Natural killer cell (primary cell): ENCODE data around the gene TMSB10. TPM values are rescaled to one million over a fixed set of nuclear protein-coding genes. Genes with fewer than 3 reads are reported as not detected.
"Not testable (repeated sequence)": the region's sequence is repeated elsewhere in the genome, so short reads cannot be mapped to it uniquely, and the experiment has no call there.

Source experiments
- ATAC-seq, 3 donors: fragments of 150-1000 bp in 2 of 3; fragments of 200-7000 bp in 1 of 3; cut with Tn5 transposase; 1 replicate in 1 of 3; 2 replicates in 2 of 3; pipeline ENCODE4 v1.10.0; 2021; ENCODE audit warnings: mild to moderate bottlenecking in 2 of 3, moderate library complexity in 2 of 3
- DNase-seq, 2 donors: peaks; one replicate each; pipeline versions ENCODE4 v3.0.0 to v3.0.0-alpha.2; 2013 to 2021; ENCODE audit warnings: mixed read lengths in 1 of 2
- H3K27ac ChIP-seq: one replicate; pipeline ENCODE4 v1.5.1; 2013; ENCODE audit warnings: mild to moderate bottlenecking, low read length
- H3K27me3 ChIP-seq: one replicate; pipeline ENCODE4 v1.6.1; 2013; ENCODE audit warnings: low read length; ENCODE audit not compliant: control insufficient read depth, insufficient read depth
- H3K36me3 ChIP-seq: one replicate; pipeline ENCODE4 v1.6.1; 2013; ENCODE audit warnings: low read length; ENCODE audit not compliant: control insufficient read depth, insufficient read depth
- H3K4me1 ChIP-seq: one replicate; pipeline ENCODE4 v1.6.1; 2013; ENCODE audit warnings: low read length; ENCODE audit not compliant: control insufficient read depth, insufficient read depth
- H3K4me3 ChIP-seq: one replicate; pipeline ENCODE4 v1.5.1; 2013; ENCODE audit warnings: low read length
- H3K9me3 ChIP-seq: one replicate; pipeline ENCODE4 v1.6.1; 2013; ENCODE audit warnings: low read length; ENCODE audit not compliant: control insufficient read depth, insufficient read depth
- H3K27ac Mint-ChIP-seq, 2 donors: one replicate each; pipeline ENCODE4 v1.8.0; 2022; ENCODE audit warnings: mild to moderate bottlenecking in 2 of 2, mixed read lengths in 2 of 2, moderate library complexity in 1 of 2
- H3K27me3 Mint-ChIP-seq, 2 donors: one replicate each; pipeline ENCODE4 v1.8.0; 2022; ENCODE audit warnings: low read depth in 2 of 2, mixed read lengths in 2 of 2
- H3K36me3 Mint-ChIP-seq: one replicate; pipeline ENCODE4 v1.8.0; 2022; ENCODE audit warnings: mixed read lengths
- H3K4me1 Mint-ChIP-seq, 2 donors: one replicate each; pipeline ENCODE4 v1.8.0; 2022; ENCODE audit warnings: mixed read lengths in 2 of 2
- H3K4me3 Mint-ChIP-seq: one replicate; pipeline ENCODE4 v1.8.0; 2022; ENCODE audit warnings: mild to moderate bottlenecking, moderate library complexity, mixed read lengths
- H3K9me3 Mint-ChIP-seq, 2 donors: one replicate each; pipeline ENCODE4 v1.8.0; 2022; ENCODE audit warnings: mixed read lengths in 2 of 2
- CTCF ChIP-seq: fragments of 200-600 bp; IDR thresholded peaks from one replicate; pipeline ENCODE4 v1.8.0; 2022; ENCODE audit warnings: antibody characterized with exemption
- WGBS: methylation state at CpG from one replicate; pipeline ENCODE4 v1.1.7; 2013; ENCODE audit warnings: missing lambda C conversion rate; ENCODE audit not compliant: insufficient coverage; 5-methylcytosine and 5-hydroxymethylcytosine counted together
- intact Hi-C: fragments of 100-400 bp; cut with micrococcal nuclease; formaldehyde crosslinking; loops from one replicate; pipeline ENCODE4 v1.14.2; 2022
- total RNA-seq, 4 donors: library from RNA; stranded (reverse); fragments of 120-200 nt in 1 of 4; gene quantifications; one replicate each; pipeline versions ENCODE4 v1.2.3 to v1.2.4, GENCODE V29; 2013 to 2022

Gene TMSB10
- total RNA-seq, 3 donors from 2014 or later (not counting 1 experiment from before 2014, with no cell fraction given): 1,247 to 1,683 (median 1,557) TPM

- Mint-ChIP-seq H3K4me1 (peaks cover 17 to 19% of the 10 kb centered on the region in 2 donors), H3K27ac (no peak overlapping the region), H3K36me3 (no peaks in the 10 kb centered on the region), H3K9me3 (no peaks in the 10 kb centered on the region), H3K4me3 (no peak overlapping the region), H3K27me3 (no peaks in the 10 kb centered on the region)
- no peak for TF ChIP-seq CTCF
- DNase-seq (no peak), ATAC-seq (no peak)
- Histone ChIP-seq H3K27ac (no peak overlapping the region), H3K4me1 (peaks cover 40% of the 10 kb centered on the region), H3K9me3 (no peaks in the 10 kb centered on the region), H3K36me3 (no peaks in the 10 kb centered on the region), H3K4me3 (no peak overlapping the region), H3K27me3 (no peaks in the 10 kb centered on the region)
- intact Hi-C loops: no loop called here
- 93% methylated on average over 7 of the region's 7 CpGs for WGBS
These were observed 38.9 kb downstream of the TMSB10 start for GRCh38 chr2:84944295-84944909.

- H3K9me3 ChIP-seq, H3K9me3 Mint-ChIP-seq, H3K4me3 Mint-ChIP-seq, DNase-seq, H3K27me3 Mint-ChIP-seq, H3K36me3 Mint-ChIP-seq, intact Hi-C loops, ATAC-seq, H3K4me3 ChIP-seq, H3K36me3 ChIP-seq, H3K27me3 ChIP-seq: not testable (repeated sequence)
- 58% methylated on average over 2 of the region's 3 CpGs for WGBS
- peak overlapping the region; percentile 60 to 77 for H3K27ac Mint-ChIP-seq
- Histone ChIP-seq H3K4me1 (peaks cover 29% of the 10 kb centered on the region), H3K27ac (peak overlapping the region; percentile 65)
- peaks cover 10 to 12% of the 10 kb centered on the region in 2 donors for H3K4me1 Mint-ChIP-seq
These were observed 40.4 kb downstream of the TMSB10 start for GRCh38 chr2:84945838-84946203.

GRCh38 chr2:84946204-84947009 is 41.0 kb downstream of the TMSB10 start:
- Histone ChIP-seq H3K9me3 (no peaks in the 10 kb centered on the region), H3K27me3 (no peaks in the 10 kb centered on the region), H3K4me1 (peaks cover 26% of the 10 kb centered on the region), H3K36me3 (no peaks in the 10 kb centered on the region), H3K4me3 (no peak overlapping the region), H3K27ac (peak overlapping the region; percentile 65)
- ATAC-seq (peak; percentile 81 to 86 (median 82)), DNase-seq (peak; percentile 21 to 75)
- no peaks in the 10 kb centered on the region for H3K27me3 Mint-ChIP-seq
- WGBS: 9% methylated on average over 11 of the region's 12 CpGs
- H3K9me3 Mint-ChIP-seq: no peaks in the 10 kb centered on the region
- H3K36me3 Mint-ChIP-seq: no peaks in the 10 kb centered on the region
- H3K27ac Mint-ChIP-seq: peak overlapping the region; percentile 60 to 77
- intact Hi-C loops: no loop called here
- peaks cover 10 to 12% of the 10 kb centered on the region in 2 donors for H3K4me1 Mint-ChIP-seq
- H3K4me3 Mint-ChIP-seq: peak overlapping the region; percentile 6
- TF ChIP-seq CTCF: no peak

GRCh38 chr2:84947010-84947593 is 41.6 kb downstream of the TMSB10 start:
- Mint-ChIP-seq H3K36me3 (no peaks in the 10 kb centered on the region), H3K27ac (peak overlapping the region; percentile 60 to 77), H3K4me3 (no peak overlapping the region), H3K27me3 (no peaks in the 10 kb centered on the region), H3K9me3 (no peaks in the 10 kb centered on the region), H3K4me1 (peaks cover 10 to 12% of the 10 kb centered on the region in 2 donors)
- Histone ChIP-seq H3K36me3 (no peaks in the 10 kb centered on the region), H3K27me3 (no peaks in the 10 kb centered on the region), H3K27ac (peak overlapping the region; percentile 65), H3K9me3 (no peaks in the 10 kb centered on the region), H3K4me3 (no peak overlapping the region), H3K4me1 (peaks cover 26% of the 10 kb centered on the region)
- ATAC-seq (no peak), DNase-seq (no peak)
- intact Hi-C loops: no loop called here
- TF ChIP-seq CTCF: no peak
- 94% methylated on average over 8 of the region's 10 CpGs for WGBS
